ENCODE results near the gene TSPAN5. TPM values are rescaled to one million over a fixed set of nuclear protein-coding genes. Genes with fewer than 3 reads are reported as not detected.
"Not testable (repeated sequence)": the region's sequence is repeated elsewhere in the genome, so short reads cannot be mapped to it uniquely, and the experiment has no call there.

TSPAN5 gene
- total and polyA plus RNA-seq, 10 donors: 4.6 to 33.6 (median 22.9) TPM

DNA sequence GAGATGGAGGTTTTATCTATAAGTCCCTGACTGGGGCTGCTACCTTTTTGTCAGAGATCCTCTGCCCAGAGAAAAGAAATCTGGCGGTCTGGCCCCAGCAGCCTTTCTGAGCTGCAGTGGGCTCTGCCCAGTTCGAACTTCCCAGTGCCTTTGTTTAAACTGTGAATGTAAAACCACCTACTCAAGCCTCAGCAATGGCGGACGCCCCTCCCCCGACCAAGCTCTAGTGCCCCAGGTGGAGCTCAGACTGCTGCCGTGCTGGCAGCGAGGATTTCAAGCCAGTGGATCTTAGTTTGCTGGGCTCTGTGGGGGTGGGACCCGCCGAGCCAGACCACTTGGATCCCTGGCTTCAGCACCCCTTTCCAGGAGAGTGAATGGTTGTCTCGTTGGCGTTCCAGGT, 121.8 kb downstream of the TSPAN5 start:
- Histone ChIP-seq H3K4me1 (no peaks in the 10 kb centered on the region), H3K36me3 (no peaks in the 10 kb centered on the region), H3K4me3 (no peak overlapping the region), H3K27me3 (replicated peaks in 1 of 7) (no peaks in the 10 kb centered on the region), H3K27ac (no peak overlapping the region), H3K9me3 (no peaks in the 10 kb centered on the region)
- TF ChIP-seq POLR2A (IDR thresholded peaks at IDR 0.05) (no peak), POLR2AphosphoS5 (IDR thresholded peaks at IDR 0.05) (no peak)
- TF ChIP-seq, protein P1, sequence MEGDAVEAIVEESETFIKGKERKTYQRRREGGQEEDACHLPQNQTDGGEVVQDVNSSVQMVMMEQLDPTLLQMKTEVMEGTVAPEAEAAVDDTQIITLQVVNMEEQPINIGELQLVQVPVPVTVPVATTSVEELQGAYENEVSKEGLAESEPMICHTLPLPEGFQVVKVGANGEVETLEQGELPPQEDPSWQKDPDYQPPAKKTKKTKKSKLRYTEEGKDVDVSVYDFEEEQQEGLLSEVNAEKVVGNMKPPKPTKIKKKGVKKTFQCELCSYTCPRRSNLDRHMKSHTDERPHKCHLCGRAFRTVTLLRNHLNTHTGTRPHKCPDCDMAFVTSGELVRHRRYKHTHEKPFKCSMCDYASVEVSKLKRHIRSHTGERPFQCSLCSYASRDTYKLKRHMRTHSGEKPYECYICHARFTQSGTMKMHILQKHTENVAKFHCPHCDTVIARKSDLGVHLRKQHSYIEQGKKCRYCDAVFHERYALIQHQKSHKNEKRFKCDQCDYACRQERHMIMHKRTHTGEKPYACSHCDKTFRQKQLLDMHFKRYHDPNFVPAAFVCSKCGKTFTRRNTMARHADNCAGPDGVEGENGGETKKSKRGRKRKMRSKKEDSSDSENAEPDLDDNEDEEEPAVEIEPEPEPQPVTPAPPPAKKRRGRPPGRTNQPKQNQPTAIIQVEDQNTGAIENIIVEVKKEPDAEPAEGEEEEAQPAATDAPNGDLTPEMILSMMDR (IDR thresholded peaks at IDR 0.05 in 8 of 11, conservative IDR thresholded peaks at IDR 0.05 in 3 of 11): no peak
- intact Hi-C loops (cut with DNase I; ENCODE audit: low total_unique reads): no loop called here
- WGBS, 5 donors: 87 to 96% (median 93%) methylated on average over 10 to 11 of the region's 11 CpGs
- no peak for DNase-seq

DNA sequence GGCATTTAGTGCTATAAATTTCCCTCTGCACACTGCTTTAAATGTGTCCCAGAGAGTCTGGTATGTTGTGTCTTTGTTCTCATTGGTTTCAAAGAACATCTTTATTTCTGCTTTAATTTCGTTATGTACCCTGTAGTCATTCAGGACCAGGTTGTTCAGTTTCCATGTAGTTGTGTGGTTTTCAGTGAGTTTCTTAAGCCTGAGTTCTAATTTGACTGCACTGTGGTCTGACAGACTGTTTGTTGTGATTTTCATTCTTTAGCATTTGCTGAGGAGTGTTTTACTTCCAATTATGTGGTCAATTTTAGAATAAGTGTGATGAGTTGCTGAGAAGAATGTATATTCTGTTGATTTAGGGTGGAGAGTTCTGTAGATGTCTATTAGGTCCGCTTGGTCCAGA, 124.3 kb downstream of the TSPAN5 start:
- H3K4me1 ChIP-seq; H3K27me3 ChIP-seq (replicated peaks in 1 of 7); H3K4me3 ChIP-seq; intact Hi-C loops (cut with DNase I; ENCODE audit: low total_unique reads); H3K9me3 ChIP-seq; H3K27ac ChIP-seq; DNase-seq; H3K36me3 ChIP-seq: not testable (repeated sequence)
- 83 to 89% (median 87%) methylated on average over 2 of the region's 2 CpGs for WGBS, 5 donors

DNA sequence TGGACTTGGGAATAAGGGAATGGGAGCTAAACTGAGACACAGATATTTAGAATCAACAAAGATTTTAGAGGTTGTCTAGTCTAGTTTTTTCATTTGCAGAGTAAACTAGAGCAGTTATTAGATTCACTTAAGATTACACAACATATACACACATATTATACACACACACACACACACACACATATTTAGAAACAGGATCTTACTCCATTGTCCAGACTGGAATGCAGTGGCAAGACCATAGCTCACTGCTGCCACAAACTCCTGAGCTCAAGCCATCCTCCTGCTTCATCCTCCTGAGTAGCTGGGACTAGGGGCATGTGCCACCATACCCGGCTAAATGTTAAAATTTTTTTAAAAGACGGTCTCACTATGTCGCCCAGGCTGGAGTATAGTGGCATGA, 127.8 kb downstream of the TSPAN5 start:
- Histone ChIP-seq H3K4me3 (no peak overlapping the region), H3K27me3 (replicated peaks in 1 of 7) (no peaks in the 10 kb centered on the region), H3K9me3 (no peaks in the 10 kb centered on the region), H3K27ac (no peak overlapping the region), H3K4me1 (no peaks in the 10 kb centered on the region), H3K36me3 (no peaks in the 10 kb centered on the region)
- WGBS, 5 donors: 94 to 99% (median 98%) methylated on average over 3 of the region's 3 CpGs
- TF ChIP-seq POLR2A (IDR thresholded peaks at IDR 0.05): no peak
- TF ChIP-seq, protein P1 (IDR thresholded peaks at IDR 0.05 in 8 of 11, conservative IDR thresholded peaks at IDR 0.05 in 3 of 11): no peak
- TF ChIP-seq POLR2AphosphoS5 (IDR thresholded peaks at IDR 0.05): no peak
- DNase-seq: no peak
- intact Hi-C loops (cut with DNase I; ENCODE audit: low total_unique reads): no loop called here

GRCh38 chr4:98529970-98530569, 128.3 kb downstream of the TSPAN5 start:
- intact Hi-C loops (cut with DNase I; ENCODE audit: low total_unique reads): no loop called here
- DNase-seq: no peak
- H3K4me1 ChIP-seq: peaks cover 0 to 1% (median 0%) of the 10 kb centered on the region in 6 donors
- H3K4me3 ChIP-seq: no peak overlapping the region
- TF ChIP-seq POLR2A (IDR thresholded peaks at IDR 0.05) (no peak), POLR2AphosphoS5 (IDR thresholded peaks at IDR 0.05) (no peak)
- TF ChIP-seq, protein P1 (IDR thresholded peaks at IDR 0.05 in 8 of 11, conservative IDR thresholded peaks at IDR 0.05 in 3 of 11): no peak
- no peaks in the 10 kb centered on the region for H3K36me3 ChIP-seq
- WGBS, 5 donors: 81 to 92% (median 90%) methylated on average over 2 of the region's 2 CpGs
- no peaks in the 10 kb centered on the region for H3K9me3 ChIP-seq
- no peak overlapping the region for H3K27ac ChIP-seq
- H3K27me3 ChIP-seq (replicated peaks in 1 of 7): no peaks in the 10 kb centered on the region

DNA sequence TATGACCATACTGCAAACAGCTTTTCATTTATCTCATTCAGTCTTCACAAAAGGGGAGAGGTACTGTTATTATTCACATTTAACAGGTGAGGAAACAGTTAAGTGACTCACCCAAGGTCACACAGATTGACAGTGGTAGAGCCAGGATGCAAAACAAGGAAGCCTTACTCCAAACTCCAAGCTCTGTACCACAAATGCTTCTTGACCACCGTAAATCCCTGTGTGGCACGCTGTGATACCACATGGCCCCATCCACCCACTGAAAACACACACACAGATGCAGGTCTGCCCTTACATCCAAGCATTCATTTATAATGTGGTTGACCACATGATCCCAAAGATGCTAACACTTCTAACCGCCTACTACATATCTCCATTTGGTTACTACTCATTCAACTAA, 129.5 kb downstream of the TSPAN5 start:
- Histone ChIP-seq H3K27ac (no peak overlapping the region), H3K9me3 (no peaks in the 10 kb centered on the region), H3K4me3 (no peak overlapping the region), H3K4me1 (peaks cover 0 to 13% (median 3%) of the 10 kb centered on the region in 6 donors), H3K27me3 (replicated peaks in 1 of 7) (no peaks in the 10 kb centered on the region), H3K36me3 (no peaks in the 10 kb centered on the region)
- 85 to 91% (median 88%) methylated on average over 3 of the region's 3 CpGs for WGBS, 5 donors
- intact Hi-C loops (cut with DNase I; ENCODE audit: low total_unique reads): no loop called here
- TF ChIP-seq POLR2AphosphoS5 (IDR thresholded peaks at IDR 0.05): no peak
- TF ChIP-seq, protein P1 (IDR thresholded peaks at IDR 0.05 in 8 of 11, conservative IDR thresholded peaks at IDR 0.05 in 3 of 11): no peak
- no peak for TF ChIP-seq POLR2A (IDR thresholded peaks at IDR 0.05)
- DNase-seq: no peak
